ENCODE data around the gene BRCA1.
A peak's percentile ranks its signal among the peaks of the same experiment; 100 is the strongest.

The BRCA1 gene

DNA sequence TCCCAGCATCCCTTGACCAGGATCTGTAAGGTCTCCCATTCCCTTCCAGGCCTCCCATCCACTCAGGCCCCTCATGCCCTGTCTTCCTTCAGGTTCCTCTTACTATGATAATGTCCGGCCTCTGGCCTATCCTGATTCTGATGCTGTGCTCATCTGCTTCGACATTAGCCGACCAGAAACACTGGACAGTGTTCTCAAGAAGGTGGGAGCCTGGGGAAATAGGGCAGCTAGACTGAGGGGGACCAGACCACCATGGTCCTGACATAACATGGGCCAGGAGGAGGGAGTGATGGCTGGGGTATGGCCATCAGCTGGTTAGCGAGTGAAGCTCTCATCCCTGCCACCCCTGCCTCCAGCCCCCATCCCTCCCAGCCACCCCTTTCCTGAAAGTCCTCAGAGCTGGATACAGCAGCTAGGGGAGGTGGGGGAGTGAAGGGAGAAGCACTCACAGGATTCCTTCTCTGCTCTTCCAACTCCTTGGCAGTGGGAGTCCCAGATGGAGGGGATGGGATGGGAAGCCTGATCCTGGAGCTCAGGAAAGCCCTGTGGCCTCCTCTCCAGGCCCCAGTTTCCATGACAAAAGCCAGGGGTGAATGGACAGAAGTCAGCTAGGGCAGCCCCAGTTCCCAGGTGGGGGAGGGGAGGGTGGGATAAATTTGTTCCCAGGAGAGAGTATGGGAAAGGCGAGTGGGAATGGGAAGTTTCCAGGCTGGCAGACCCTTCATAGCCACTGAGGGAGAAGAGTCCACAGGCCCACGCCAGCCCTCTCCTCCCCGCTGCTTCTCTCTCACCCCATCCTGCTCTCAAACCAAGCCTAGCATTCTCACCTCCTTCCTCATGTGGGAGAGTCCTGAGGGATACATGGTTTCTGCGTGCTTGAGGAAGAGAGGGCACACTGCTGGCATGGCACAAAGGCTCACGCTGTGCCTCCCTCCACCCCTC lies 97.8 kb downstream of the BRCA1 start:
- DNase-seq (ENCODE audit: low read depth), result no peak
- no peak overlapping the region for H3K4me3 ChIP-seq (ENCODE audit: control insufficient read depth, low read depth, low read length)
- TF ChIP-seq, protein P1, sequence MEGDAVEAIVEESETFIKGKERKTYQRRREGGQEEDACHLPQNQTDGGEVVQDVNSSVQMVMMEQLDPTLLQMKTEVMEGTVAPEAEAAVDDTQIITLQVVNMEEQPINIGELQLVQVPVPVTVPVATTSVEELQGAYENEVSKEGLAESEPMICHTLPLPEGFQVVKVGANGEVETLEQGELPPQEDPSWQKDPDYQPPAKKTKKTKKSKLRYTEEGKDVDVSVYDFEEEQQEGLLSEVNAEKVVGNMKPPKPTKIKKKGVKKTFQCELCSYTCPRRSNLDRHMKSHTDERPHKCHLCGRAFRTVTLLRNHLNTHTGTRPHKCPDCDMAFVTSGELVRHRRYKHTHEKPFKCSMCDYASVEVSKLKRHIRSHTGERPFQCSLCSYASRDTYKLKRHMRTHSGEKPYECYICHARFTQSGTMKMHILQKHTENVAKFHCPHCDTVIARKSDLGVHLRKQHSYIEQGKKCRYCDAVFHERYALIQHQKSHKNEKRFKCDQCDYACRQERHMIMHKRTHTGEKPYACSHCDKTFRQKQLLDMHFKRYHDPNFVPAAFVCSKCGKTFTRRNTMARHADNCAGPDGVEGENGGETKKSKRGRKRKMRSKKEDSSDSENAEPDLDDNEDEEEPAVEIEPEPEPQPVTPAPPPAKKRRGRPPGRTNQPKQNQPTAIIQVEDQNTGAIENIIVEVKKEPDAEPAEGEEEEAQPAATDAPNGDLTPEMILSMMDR (conservative IDR thresholded peaks at IDR 0.05; ENCODE audit: control insufficient read depth, insufficient read depth, low read depth, low read length), result no peak

DNA sequence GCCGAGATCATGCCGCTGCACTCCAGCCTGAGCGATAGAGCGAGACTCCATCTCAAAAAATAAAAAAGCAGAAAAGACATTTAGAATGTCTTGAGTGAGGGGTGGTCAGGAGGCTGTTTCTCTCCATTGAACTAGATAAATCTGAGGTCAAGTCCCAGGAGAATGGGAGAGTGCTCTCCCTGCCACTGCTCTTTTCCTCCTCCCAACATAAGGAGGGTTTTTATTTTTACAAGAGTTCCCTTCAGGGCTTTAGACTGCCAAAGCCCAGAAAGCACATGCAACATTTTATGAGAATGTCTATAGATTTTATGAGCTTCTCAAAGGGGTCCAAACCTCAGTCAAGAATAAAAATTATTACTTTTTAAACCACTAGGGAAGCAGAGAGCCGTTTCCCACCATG lies 98.6 kb downstream of the BRCA1 start:
- TF ChIP-seq, protein P1 (conservative IDR thresholded peaks at IDR 0.05; ENCODE audit: control insufficient read depth, insufficient read depth, low read depth, low read length), result no peak
- H3K4me3 ChIP-seq (ENCODE audit: control insufficient read depth, low read depth, low read length), result no peak overlapping the region
- DNase-seq (ENCODE audit: low read depth), result no peak

DNA sequence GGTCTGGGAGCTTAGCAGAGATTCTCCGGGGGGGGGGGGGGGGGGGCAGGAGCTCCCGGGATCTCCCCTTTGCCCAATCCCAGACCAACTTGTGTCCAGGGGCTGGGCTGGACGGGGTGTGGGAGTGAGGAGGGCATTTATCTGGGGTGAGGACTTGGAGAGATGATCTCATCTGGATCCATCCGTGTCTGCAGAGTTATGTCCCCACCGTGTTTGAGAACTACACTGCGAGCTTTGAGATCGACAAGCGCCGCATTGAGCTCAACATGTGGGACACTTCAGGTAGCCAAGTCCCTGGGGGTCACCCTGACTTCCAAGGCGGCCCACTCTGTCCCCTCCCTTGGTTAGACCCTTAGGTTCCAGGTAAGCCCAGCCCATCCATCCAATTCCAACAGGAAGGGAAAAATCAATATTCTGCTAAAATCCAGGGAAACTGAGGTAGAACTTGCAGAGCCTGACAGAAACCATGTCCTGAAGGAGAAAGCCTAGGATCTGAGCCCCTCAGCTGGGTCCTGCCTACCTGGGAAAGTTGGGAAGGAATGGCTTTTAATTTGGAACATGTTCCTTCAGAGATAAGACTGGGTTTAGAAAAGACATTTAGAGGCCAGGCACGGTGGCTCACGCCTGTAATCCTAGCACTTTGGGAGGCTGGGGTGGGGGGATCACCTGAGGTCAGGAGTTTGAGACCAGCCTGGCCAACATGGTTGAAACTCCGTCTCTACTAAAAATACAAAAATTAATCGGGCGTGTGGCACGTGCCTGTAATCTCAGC lies 99.2 kb downstream of the BRCA1 start:
- H3K4me3 ChIP-seq (ENCODE audit: control insufficient read depth, low read depth, low read length), result no peak overlapping the region
- no peak for DNase-seq (ENCODE audit: low read depth)
- TF ChIP-seq, protein P1 (conservative IDR thresholded peaks at IDR 0.05; ENCODE audit: control insufficient read depth, insufficient read depth, low read depth, low read length), result no peak

DNA sequence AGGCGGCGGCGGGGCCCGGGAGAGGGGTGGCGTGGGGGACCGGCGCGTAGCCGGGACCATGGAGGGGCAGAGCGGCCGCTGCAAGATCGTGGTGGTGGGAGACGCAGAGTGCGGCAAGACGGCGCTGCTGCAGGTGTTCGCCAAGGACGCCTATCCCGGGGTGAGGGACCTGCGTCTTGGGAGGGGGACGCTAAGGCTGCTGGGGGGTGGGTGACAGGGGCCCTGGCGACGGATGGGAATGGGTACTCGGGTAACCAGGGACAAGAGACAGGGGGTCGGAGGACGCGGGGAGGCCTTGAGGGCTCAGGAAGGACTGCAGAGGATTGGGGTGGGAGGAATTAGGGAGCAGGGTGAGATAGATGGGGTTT lies 99.9 kb downstream of the BRCA1 start:
- peak overlapping the region; percentile 26 for H3K4me3 ChIP-seq (ENCODE audit: control insufficient read depth, low read depth, low read length)
- TF ChIP-seq, protein P1 (conservative IDR thresholded peaks at IDR 0.05; ENCODE audit: control insufficient read depth, insufficient read depth, low read depth, low read length), result no peak
- DNase-seq (ENCODE audit: low read depth), result no peak

DNA sequence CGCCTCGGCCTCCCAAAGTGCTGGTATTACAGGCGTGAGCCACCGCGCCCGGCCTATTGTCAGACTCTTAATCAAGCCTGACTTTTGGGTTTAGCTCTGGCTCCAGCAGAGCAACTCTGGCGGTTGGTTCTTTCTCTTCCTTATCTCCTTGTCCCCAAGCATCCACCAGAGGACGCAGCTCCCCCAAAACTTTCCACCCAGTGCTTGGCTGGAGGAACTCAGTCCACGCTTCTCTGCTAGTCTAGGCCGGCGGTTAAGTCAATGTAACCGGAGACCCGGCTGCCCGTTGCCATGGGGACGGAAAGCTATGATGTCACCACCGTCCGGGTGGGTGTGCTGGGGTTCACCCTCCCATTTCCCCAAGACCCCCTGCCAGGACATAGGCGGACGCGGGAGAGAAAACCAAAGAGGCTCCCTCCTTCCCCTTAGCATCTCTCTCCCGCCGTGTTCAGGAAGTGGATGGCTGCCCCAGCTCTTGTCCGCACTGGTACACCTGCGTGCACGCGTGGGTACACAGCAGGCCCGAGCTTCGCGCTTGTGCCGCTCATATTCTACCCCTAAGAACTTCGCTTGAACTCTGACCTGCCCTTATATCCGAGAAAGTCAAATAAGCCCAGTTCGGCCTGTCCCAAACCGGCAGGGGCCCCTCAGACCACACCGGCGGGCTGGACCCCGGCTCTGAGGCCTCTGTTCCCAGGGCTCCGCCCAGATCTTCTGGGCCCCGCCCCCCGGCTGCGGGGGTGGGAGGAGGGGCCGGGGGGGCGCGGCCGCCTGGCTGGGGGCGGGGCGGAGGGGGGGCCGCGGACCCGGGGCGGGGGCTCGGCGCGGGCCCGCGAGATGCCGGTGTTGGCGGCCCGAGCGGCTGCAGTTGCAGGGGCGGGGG lies 100.5 kb downstream of the BRCA1 start, which contains the start of gene RND2:
Gene RND2, plus strand, starts transcription at position 825 of the 883 bp plus-strand sequence. CDS start 117 bp downstream, outside the sequence.
- TF ChIP-seq, protein P1 (conservative IDR thresholded peaks at IDR 0.05; ENCODE audit: control insufficient read depth, insufficient read depth, low read depth, low read length), result peak; percentile 85
- peak; percentile 97 for DNase-seq (ENCODE audit: low read depth)
- H3K4me3 ChIP-seq (ENCODE audit: control insufficient read depth, low read depth, low read length), result peak within 1 kb of the TSS; percentile 66

Data from fibroblast of mammary gland (primary cell).